MM.1S (cell line): ENCODE data around the gene OR6B3.

Source experiments
- EZH2 ChIP-seq: fragments of 300-600 bp; sonication (generic); optimal IDR thresholded peaks from 2 replicates; pipeline ENCODE3; 2017; ENCODE audit warnings: low read depth, mild to moderate bottlenecking, antibody characterized with exemption, low read length, mixed read lengths
- TF ChIP-seq, protein P1 (sequence below): fragments of 300-600 bp; sonication (generic); IDR thresholded peaks from 2 replicates; pipeline ENCODE4 v1.5.1; 2016; ENCODE audit warnings: antibody characterized with exemption, low read length, mixed read lengths

DNA sequence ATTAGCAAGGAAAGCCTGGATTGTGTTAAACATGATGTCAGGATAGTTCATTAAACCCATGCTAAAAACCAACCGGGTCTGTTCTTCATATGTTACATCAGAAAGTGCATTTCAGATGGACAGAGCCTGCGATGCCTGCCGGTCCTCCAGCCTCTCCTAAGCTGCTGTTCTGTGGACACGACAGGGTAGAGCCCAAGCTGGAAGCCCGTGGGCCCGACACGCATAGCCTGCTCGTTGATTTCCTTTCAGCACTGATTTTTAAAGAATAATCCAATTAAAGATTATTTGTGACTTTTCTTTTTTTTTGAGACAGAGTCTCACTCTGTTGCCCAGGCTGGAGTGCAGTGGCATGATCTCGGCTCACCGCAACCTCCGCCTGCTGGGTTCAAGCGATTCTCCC, 797 bp downstream of the OR6B3 start:
- TF ChIP-seq, protein P1, sequence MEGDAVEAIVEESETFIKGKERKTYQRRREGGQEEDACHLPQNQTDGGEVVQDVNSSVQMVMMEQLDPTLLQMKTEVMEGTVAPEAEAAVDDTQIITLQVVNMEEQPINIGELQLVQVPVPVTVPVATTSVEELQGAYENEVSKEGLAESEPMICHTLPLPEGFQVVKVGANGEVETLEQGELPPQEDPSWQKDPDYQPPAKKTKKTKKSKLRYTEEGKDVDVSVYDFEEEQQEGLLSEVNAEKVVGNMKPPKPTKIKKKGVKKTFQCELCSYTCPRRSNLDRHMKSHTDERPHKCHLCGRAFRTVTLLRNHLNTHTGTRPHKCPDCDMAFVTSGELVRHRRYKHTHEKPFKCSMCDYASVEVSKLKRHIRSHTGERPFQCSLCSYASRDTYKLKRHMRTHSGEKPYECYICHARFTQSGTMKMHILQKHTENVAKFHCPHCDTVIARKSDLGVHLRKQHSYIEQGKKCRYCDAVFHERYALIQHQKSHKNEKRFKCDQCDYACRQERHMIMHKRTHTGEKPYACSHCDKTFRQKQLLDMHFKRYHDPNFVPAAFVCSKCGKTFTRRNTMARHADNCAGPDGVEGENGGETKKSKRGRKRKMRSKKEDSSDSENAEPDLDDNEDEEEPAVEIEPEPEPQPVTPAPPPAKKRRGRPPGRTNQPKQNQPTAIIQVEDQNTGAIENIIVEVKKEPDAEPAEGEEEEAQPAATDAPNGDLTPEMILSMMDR: no peak
- no peak for TF ChIP-seq EZH2
